Stimulated activated naive CD8-positive, alpha-beta T cell treated with anti-CD3 and anti-CD28 coated beads, Interleukin-15, Interleukin-2, amounts not matched to agents 100 U/mL and 50 U/mL, for 24 hours (primary cell): ENCODE results near the gene PTPN7.
"Not testable (repeated sequence)": the region's sequence is repeated elsewhere in the genome, so short reads cannot be mapped to it uniquely, and the experiment has no call there.

ENCODE experiments used
- ATAC-seq: fragments of 150-1000 bp; cut with Tn5 transposase; one replicate; pipeline ENCODE4 v1.10.0; 2021
- DNase-seq: peaks from one replicate; pipeline ENCODE4 v3.0.0; 2021

PTPN7 gene

GRCh38 chr1:202160377-202160940, at the start of gene PTPN7:
Gene PTPN7 (minus strand): TSS chr1:202160602. CDS start chr1:202159402, 1,200 bp downstream.
- peak; percentile 45 for ATAC-seq
- DNase-seq: peak; percentile 96

GRCh38 chr1:202208351-202208857, 48.0 kb upstream of the PTPN7 start:
- DNase-seq: no peak

GRCh38 chr1:202207292-202207691, 46.9 kb upstream of the PTPN7 start:
- no peak for ATAC-seq

More at GRCh38 chr1:202208351-202208857, 48.0 kb upstream of the PTPN7 start:
- ATAC-seq: no peak

GRCh38 chr1:202205523-202206190, 45.3 kb upstream of the PTPN7 start:
- DNase-seq: no peak
- ATAC-seq: no peak

More at GRCh38 chr1:202207292-202207691, 46.9 kb upstream of the PTPN7 start:
- DNase-seq: no peak

GRCh38 chr1:202204065-202204464, 43.7 kb upstream of the PTPN7 start:
- DNase-seq: no peak
- ATAC-seq: no peak

GRCh38 chr1:202203238-202204039, 43.0 kb upstream of the PTPN7 start:
- ATAC-seq: no peak
- no peak for DNase-seq

GRCh38 chr1:202202500-202203168, 42.2 kb upstream of the PTPN7 start:
- no peak for ATAC-seq
- DNase-seq: no peak

- ATAC-seq (no peak), DNase-seq (no peak)
These were observed 41.6 kb upstream of the PTPN7 start for GRCh38 chr1:202201971-202202370.

- no peak for ATAC-seq
- no peak for DNase-seq
These were observed 40.9 kb upstream of the PTPN7 start for GRCh38 chr1:202201266-202201665.

GRCh38 chr1:202200669-202201068, 40.3 kb upstream of the PTPN7 start:
- DNase-seq (no peak), ATAC-seq (no peak)

GRCh38 chr1:202200112-202200548, 39.7 kb upstream of the PTPN7 start:
- DNase-seq (no peak), ATAC-seq (no peak)

GRCh38 chr1:202199040-202199889, 38.9 kb upstream of the PTPN7 start:
- ATAC-seq (no peak), DNase-seq (no peak)

- DNase-seq: no peak
- ATAC-seq: no peak
These were observed 37.9 kb upstream of the PTPN7 start for GRCh38 chr1:202198366-202198724.

- ATAC-seq: no peak
- DNase-seq: no peak
These were observed 37.4 kb upstream of the PTPN7 start for GRCh38 chr1:202197653-202198365.

- ATAC-seq (no peak), DNase-seq (no peak)
These were observed 33.9 kb upstream of the PTPN7 start for GRCh38 chr1:202194328-202194648.

GRCh38 chr1:202193614-202194327, 33.4 kb upstream of the PTPN7 start, which contains the start of gene LGR6:
Gene LGR6 (plus strand): TSS chr1:202193799. CDS start chr1:202193990, 191 bp downstream.
- DNase-seq: no peak
- no peak for ATAC-seq

GRCh38 chr1:202192770-202193613, 32.6 kb upstream of the PTPN7 start:
- DNase-seq (peak; percentile 75), ATAC-seq (peak; percentile 48)

GRCh38 chr1:202191391-202191790, 31.0 kb upstream of the PTPN7 start:
- not testable (repeated sequence) for DNase-seq, ATAC-seq
